ENCODE results near the gene ZSWIM5.

DNA sequence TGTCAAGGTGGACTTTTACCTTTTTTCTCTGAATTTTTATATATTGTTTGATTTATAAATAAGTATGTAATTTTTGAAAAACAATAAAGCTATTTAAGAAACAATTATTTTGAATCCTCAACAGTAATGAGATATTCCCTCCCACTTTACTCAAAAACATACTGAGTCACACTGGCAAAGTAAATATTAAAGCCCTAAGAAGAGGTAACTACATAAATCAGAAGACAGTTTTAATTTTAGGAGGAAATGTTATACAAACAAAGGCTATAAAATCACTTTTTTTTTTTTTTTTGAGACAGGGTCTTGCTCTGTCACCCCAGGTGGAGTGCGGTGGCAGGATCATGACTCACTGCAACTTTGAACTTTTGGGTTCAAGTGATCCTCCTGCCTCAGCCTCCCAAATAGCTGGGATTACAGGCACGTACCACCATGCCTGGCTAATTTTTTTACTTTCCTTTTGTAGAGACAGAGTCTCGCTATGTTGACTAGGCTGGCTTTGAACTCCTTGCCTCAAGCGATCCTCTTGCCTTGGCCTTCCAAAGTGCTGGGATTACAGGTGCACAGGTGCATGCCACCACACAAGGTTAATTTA is 36.2 kb downstream of the ZSWIM5 start:
- TF ChIP-seq, protein P1, sequence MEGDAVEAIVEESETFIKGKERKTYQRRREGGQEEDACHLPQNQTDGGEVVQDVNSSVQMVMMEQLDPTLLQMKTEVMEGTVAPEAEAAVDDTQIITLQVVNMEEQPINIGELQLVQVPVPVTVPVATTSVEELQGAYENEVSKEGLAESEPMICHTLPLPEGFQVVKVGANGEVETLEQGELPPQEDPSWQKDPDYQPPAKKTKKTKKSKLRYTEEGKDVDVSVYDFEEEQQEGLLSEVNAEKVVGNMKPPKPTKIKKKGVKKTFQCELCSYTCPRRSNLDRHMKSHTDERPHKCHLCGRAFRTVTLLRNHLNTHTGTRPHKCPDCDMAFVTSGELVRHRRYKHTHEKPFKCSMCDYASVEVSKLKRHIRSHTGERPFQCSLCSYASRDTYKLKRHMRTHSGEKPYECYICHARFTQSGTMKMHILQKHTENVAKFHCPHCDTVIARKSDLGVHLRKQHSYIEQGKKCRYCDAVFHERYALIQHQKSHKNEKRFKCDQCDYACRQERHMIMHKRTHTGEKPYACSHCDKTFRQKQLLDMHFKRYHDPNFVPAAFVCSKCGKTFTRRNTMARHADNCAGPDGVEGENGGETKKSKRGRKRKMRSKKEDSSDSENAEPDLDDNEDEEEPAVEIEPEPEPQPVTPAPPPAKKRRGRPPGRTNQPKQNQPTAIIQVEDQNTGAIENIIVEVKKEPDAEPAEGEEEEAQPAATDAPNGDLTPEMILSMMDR (IDR thresholded peaks at IDR 0.05), result no peak
- no peak for TF ChIP-seq POLR2A (IDR thresholded peaks at IDR 0.05)
